NCI-H774 (cell line): Measurements from ENCODE around the gene ABCA1.
"Not testable (repeated sequence)": the region's sequence is repeated elsewhere in the genome, so short reads cannot be mapped to it uniquely, and the experiment has no call there.

Experiments
- DNase-seq: peaks from one replicate; lab custom pipeline; 2025; lab: John Stamatoyannopoulos, UW

The ABCA1 gene

GRCh38 chr9:104906441-104907277 is 21.3 kb downstream of the ABCA1 start:
- no peak for DNase-seq

GRCh38 chr9:104905931-104906330 is 22.0 kb downstream of the ABCA1 start:
- DNase-seq = no peak

DNA sequence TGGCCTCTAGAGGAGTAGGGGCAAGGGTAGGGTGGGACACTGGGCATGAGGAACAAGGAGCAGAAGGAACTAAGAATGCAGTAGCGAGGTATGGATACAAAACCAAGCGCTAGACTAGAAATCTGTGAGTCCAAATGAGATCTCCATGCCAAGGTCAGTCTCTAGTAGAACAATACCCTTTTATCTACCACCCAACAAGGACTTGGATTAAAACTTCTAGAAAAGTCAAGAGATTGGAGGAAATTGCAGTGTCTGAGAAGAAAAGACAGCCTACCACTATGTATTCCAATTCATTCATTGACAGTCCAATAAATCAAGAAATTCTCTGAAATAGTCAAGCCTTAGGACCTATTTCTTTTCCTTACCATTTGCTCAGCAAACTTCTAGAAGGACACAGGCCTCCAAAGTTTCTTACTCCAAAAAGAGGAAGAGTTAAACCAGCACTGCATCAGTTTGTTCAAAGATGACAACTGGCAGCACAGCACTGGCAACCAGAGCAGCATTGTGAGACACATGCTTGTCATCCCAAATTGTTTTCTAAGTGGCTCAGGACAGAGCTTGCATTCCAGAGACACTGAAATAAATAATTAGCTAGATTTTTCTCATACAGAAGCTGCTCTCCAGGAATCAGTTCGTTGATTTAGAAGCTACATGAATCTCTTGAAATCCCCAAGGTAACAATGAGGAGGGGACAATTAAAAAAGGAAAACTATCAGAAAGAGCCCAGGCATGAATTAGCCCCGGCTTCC is 22.6 kb downstream of the ABCA1 start:
- no peak for DNase-seq

- no peak for DNase-seq
These were observed 24.3 kb downstream of the ABCA1 start for GRCh38 chr9:104903609-104904008.

DNA sequence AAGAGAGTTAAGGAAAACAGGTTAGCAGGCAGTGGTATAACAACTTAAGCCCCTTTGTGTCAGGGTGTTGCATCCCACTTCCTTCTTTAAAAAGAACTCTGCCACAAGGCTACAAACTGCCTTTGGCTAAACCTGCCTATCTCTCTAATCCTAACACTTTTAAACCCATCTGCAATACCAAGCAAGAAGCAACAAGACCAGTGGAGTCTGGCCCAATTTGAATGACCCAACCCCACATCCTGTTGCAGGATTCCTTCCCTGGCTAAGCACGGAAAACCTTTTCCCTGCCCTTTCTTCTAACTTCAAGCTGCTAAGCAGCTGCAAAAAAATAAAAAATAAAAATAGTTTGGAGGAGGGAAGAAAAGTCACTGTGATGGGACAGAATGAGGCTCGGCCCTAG is 27.1 kb downstream of the ABCA1 start:
- no peak for DNase-seq

GRCh38 chr9:104900324-104900723 is 27.6 kb downstream of the ABCA1 start:
- DNase-seq = no peak

- no peak for DNase-seq
These were observed 28.2 kb downstream of the ABCA1 start for GRCh38 chr9:104899759-104900247.

DNA sequence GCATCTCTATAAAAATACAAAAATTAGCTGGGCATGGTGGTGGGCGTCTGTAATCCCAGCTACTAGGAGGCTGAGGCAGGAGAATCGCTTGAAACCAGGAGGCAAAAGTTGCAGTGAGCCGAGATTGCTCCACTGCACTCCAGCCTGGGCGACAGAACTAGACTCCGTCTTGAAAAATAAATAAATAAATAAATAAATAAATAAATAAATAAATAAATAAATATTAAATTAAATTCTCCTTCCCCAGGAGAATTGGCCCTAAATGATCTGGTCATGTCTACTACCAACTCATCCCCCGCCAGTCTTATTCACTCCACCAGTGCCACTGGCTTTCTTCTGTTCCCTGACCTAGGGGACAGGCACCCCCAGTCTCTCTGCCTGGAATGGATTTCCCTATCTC is 29.6 kb downstream of the ABCA1 start:
- not testable (repeated sequence) for DNase-seq

DNA sequence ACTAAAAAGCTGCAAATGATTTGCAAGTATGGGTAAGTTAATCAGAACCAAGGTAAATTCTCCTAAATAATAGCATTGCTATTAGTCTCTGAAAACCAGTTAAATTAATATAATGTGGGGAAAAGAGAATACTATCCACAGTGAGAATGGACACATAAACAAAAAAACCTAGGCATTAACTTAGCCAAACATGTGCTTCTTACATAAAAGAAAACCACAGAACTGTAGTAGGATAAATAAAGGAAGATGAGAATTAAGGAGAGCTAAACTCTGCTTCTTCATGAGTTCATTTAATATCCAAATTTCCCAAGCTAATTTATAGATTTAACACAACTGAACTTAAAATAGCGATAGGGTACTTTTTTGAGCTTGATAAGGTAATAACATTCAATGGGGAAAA is 31.8 kb downstream of the ABCA1 start:
- no peak for DNase-seq

DNA sequence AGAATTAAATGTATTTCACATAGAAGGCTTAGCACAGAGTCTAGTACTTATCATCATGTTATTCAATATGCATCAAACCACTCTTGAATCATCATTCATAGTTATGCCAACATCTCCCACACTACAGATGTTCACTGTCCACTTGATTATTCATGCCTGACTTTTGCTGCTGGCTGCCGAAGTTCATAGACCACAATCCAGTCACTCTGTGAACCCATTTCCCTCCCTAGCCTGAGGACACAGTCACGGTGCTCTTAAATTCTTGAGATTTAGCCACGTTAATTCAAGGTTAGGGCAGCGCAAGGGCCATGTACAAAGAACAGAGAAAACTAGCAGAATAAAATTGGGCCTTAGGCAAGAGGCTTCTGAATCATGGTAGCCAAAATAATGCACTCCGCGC is 32.4 kb downstream of the ABCA1 start:
- DNase-seq = no peak

GRCh38 chr9:104892701-104893100 is 35.3 kb downstream of the ABCA1 start:
- no peak for DNase-seq

- no peak for DNase-seq
These were observed 37.6 kb downstream of the ABCA1 start for GRCh38 chr9:104890433-104890770.

- DNase-seq = no peak
These were observed 41.9 kb downstream of the ABCA1 start for GRCh38 chr9:104885818-104886709.

DNA sequence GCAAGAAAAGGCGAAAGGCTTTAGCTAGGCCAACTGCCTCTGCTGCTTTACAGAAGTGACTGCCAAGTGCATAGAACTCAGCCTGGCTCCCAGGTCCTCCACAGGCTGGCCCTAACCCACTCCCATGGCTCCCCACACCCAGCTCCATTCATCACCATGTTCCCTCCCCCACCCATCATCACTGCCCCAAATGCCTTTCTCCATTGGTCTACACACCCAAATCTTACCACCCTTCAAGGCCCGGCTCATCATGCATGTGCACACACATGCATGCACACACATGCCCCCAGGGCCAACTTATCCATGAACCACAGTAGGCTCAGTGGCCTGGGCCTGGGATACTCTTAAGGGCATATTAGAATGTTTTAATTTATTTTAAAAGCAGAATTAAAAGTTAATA is 44.8 kb downstream of the ABCA1 start:
- DNase-seq = no peak

- no peak for DNase-seq
These were observed 45.4 kb downstream of the ABCA1 start for GRCh38 chr9:104882566-104882965.

DNA sequence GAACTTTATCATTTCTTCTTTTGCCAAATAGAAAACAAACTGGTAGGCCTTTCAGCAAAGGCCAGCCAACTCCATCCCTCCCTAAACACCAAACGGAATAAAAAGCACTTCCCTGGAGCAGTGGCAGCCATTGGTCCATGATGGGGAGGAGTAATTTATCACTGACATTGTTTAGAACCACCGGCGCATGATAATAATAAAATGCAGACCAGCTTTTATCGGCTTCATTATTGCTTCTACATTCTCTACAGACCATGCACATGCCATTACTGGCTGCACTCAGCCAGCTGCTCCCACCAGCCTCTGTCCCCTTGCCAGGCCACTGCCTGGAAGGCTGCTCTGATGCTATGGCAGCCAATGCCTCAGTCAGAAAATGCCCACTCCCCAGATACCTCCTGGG is 45.9 kb downstream of the ABCA1 start:
- DNase-seq = no peak

DNA sequence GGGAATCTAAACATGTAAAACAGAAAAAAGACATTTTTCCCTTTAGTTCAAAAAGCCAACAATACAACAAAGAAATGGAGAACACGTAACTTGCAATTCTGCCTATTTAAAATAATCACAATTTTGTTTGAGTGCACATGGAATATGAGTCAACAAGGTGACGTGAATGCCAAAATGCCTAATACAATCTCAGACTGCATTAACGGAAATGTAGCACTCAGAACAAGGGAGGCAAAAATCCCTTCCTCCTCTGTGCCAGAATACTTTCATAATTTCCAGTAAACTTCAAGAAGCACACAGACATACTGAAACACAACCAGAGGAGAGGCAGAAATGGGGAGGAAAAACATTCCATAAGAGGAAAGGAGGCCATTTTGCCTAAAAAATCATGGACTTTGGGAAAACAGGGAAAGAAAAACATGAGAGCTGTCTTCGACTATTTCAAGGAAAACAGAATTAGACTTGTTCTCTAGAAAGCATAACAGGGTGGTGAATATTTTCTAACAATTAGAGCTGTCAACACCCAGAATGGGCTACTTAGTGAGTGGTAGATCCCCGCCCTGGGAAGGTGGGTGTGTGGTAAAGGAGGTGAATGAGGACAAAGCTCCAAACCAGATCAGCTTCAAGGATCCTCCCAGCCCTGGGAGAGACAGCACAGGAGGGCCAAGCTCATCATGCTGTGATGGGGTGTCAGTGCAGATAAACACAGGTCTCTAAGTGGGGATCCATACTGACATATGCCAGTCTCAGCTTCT is 48.2 kb downstream of the ABCA1 start:
- no peak for DNase-seq

DNA sequence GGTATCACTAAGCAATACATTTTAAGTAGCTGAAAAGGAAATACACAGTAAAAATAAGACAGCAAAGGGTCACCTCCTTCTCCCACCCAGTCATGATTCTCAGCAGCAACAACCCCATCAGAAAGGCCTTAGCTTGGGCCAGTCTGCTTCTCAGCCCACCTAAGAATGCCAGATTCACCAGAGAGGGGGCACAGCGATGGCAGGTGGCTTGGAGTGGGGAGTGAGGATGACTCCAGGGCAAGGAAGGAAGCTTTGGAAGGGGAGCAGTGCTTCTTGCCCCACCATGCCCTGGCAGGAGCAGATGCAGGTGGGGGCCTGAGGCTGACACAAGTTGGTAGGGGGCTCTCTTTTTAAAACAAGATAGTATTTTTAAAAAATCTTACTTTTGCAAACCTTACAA is 51.4 kb downstream of the ABCA1 start:
- no peak for DNase-seq

- no peak for DNase-seq
These were observed 52.1 kb downstream of the ABCA1 start for GRCh38 chr9:104875897-104876296.

DNA sequence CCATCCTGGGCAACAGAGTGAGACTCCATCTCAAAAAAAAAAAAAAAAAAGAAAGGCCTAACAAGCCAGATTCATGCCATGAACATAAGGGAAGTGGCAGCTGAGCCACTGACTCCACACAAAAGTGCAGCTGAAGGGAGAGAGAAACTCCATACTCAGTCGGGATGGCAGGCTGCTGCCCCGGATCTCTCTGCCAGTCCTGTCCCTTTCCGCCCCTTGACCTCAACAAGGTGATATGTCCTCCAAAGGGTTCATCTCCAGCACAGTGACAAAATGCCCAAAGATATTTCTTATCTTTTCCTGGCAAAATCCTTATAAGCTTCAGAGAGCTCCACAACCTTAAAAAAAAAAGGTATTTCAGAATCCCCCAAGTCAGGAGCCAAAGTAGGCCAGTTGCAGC is 52.6 kb downstream of the ABCA1 start:
- no peak for DNase-seq

DNA sequence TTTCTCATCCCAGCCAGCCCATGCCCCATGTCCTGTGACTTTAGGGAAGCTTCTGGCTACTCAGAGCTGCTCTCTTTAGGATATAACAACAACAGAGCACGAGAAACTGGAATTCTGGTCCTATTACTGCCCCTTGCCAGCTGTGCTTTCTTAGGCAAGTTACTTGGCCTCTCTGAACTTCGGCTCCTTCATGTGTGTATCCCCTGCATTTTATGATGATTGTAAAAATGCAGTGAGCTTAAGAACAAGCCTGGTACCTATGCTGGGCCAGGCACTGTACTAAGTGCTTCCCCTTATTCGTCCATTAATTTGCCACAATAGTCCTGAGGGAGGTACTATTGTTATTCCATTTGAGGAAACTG is 54.5 kb downstream of the ABCA1 start:
- no peak for DNase-seq
